PFSK-1 (cell line): Measurements from ENCODE around the gene ANKMY1.

Experiments
- FOXP2 ChIP-seq: optimal IDR thresholded peaks from 2 replicates; pipeline ENCODE3; 2011; ENCODE audit warnings: borderline replicate concordance, control low read depth, inconsistent platforms; ENCODE audit not compliant: insufficient read depth; ENCODE audit errors: extremely low read length, extremely low read depth
- POLR2AphosphoS5 ChIP-seq: IDR thresholded peaks from 2 replicates; pipeline ENCODE4 v1.6.1; 2012; ENCODE audit warnings: low read depth, mild to moderate bottlenecking, control low read depth, low read length, moderate library complexity
- SIN3A ChIP-seq: IDR thresholded peaks from 2 replicates; pipeline ENCODE4 v1.6.1; 2012; ENCODE audit warnings: mild to moderate bottlenecking, low read length, moderate library complexity, borderline replicate concordance; ENCODE audit not compliant: insufficient read depth
- TAF1 ChIP-seq: IDR thresholded peaks from 2 replicates; pipeline ENCODE4 v1.6.1; 2012; ENCODE audit warnings: low read length, control low read depth, borderline replicate concordance; ENCODE audit not compliant: insufficient read depth
- TF ChIP-seq, protein P1 (sequence below), 2 experiments: IDR thresholded peaks; 2 replicates each; pipeline versions ENCODE4 v1.6.1 to v1.8.0; 2011 to 2012; ENCODE audit warnings: low read depth in 2 of 2, low read length in 2 of 2, control low read depth in 1 of 2, inconsistent platforms in 1 of 2, mild to moderate bottlenecking in 1 of 2, moderate library complexity in 1 of 2; ENCODE audit not compliant: insufficient read depth in 1 of 2

The ANKMY1 gene

DNA sequence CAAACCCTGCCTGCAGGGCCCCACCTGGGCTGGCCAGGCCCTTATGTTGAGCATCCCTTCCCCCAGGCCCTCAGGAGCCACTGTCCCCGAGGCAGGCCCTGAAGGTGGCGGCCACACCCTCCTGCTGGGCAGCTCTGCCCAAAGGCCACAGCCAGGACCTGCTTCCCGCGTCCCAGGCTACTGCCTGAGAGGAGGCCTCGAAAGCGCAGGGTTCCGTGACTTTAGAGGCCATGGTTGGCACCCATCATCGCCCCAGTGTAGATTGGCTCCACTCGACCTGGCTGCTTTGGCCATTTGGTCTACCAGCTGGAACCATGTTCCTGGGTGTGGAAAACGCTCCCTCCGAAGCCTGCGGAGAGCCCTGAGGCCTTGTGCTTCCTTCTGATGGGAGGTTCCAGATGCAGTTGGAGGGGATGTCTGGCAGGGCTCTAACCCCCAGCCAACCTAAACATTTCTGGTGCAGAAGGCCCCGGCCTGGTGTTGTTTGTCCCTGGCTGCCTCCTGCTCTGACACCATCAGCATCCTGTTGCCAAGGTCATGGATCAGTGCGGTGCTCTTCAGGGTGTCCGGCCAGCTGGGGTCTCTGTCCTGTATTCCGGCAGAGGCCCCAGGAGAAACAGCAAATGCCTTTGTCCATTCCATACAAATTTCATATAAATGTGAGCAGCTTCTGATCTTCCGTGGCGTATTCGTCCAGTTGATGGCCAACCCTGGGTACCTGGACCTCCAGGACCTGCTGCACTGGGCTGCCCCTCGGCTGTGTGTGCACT lies 43.5 kb upstream of the ANKMY1 start:
- TF ChIP-seq, protein P1, sequence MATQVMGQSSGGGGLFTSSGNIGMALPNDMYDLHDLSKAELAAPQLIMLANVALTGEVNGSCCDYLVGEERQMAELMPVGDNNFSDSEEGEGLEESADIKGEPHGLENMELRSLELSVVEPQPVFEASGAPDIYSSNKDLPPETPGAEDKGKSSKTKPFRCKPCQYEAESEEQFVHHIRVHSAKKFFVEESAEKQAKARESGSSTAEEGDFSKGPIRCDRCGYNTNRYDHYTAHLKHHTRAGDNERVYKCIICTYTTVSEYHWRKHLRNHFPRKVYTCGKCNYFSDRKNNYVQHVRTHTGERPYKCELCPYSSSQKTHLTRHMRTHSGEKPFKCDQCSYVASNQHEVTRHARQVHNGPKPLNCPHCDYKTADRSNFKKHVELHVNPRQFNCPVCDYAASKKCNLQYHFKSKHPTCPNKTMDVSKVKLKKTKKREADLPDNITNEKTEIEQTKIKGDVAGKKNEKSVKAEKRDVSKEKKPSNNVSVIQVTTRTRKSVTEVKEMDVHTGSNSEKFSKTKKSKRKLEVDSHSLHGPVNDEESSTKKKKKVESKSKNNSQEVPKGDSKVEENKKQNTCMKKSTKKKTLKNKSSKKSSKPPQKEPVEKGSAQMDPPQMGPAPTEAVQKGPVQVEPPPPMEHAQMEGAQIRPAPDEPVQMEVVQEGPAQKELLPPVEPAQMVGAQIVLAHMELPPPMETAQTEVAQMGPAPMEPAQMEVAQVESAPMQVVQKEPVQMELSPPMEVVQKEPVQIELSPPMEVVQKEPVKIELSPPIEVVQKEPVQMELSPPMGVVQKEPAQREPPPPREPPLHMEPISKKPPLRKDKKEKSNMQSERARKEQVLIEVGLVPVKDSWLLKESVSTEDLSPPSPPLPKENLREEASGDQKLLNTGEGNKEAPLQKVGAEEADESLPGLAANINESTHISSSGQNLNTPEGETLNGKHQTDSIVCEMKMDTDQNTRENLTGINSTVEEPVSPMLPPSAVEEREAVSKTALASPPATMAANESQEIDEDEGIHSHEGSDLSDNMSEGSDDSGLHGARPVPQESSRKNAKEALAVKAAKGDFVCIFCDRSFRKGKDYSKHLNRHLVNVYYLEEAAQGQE (IDR thresholded peaks at IDR 0.05; ENCODE audit: insufficient read depth in 1 of 2, low read depth in 2 of 2, low read length in 2 of 2): no peak
- TF ChIP-seq SIN3A: no peak
- no peak for TF ChIP-seq TAF1
- no peak for TF ChIP-seq FOXP2
- no peak for TF ChIP-seq POLR2AphosphoS5

DNA sequence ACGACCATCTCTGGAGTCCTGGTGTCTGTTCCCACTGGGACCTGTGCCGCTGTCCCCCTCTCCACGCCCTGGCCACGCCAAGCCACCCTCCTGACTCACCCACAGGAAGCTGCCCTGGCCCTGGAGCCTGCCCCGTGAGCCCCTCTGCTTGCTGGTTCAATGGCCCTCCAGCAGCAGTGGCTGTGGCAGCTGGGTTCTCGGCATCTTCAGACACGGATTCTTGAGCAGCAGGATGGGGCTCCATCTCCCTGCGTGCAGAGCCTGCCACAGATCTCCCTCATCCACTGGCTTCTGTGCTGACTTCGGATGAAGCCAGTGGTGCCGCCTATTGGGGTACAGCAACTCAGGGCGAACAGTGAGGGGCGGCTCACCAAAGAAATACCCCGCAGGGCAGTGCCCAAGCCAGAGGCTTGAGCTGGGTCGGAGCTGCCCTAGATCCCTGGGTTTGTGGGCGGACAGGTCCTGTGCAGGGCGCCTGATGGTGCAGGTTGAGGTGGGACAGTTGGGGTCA lies 42.7 kb upstream of the ANKMY1 start:
- TF ChIP-seq, protein P1 (IDR thresholded peaks at IDR 0.05; ENCODE audit: insufficient read depth in 1 of 2, low read depth in 2 of 2, low read length in 2 of 2): no peak
- TF ChIP-seq SIN3A: no peak
- TF ChIP-seq POLR2AphosphoS5: no peak
- TF ChIP-seq FOXP2: no peak
- TF ChIP-seq TAF1: no peak

DNA sequence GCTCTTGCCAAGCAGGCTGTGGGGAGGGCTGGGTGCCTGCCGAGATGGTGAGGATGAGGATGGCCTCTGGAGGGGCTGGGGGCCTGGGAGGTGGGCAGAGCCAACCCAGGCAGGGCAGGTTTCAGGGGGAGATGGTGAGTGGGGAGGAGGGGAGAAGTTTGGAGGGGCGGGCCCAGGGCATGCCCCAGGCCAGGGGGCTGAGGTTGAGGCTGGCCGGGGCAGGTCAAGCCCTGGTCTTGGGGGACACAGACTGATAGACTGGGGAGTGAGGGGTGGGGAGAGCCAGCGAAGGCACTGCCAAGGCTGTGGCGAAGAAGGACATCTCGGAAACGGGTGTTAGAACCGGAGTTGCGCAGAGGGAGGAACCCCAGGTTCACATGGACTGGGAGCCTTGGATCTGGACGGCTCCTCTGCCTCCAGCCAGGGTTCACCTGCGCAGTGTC lies 41.4 kb upstream of the ANKMY1 start:
- TF ChIP-seq TAF1 (no peak), SIN3A (no peak), FOXP2 (no peak), POLR2AphosphoS5 (no peak)
- TF ChIP-seq, protein P1 (IDR thresholded peaks at IDR 0.05; ENCODE audit: insufficient read depth in 1 of 2, low read depth in 2 of 2, low read length in 2 of 2): no peak

DNA sequence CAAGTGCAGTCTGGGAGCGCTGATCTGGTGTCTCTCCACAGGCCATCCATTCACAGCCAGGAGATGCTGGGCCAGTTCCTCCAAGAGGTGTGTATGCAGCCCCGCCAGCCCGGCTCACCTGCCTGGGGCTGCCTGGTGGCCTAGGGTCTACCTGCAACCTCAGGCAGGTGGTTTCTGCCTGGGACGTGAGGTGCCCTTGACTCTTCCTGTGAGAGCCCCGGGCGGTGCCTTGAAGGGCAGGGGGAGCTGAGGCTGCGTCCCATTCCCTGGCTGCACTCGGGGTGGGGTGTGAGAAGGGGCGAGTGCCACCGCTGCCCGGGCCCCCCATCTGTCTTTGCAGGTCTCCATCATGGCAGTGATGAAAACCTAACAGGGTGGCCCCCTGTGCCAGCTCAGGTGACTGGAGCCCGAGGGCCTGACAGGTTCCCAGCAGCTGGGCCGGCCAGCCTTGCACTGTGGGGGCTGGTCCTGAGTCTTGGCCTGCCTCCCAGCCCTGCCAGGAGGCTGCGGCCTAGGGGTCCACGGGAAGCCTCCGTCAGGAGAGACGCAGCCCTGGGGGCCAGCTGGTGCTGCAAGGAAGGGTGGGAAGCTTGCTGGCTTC lies 40.6 kb upstream of the ANKMY1 start:
- TF ChIP-seq, protein P1 (IDR thresholded peaks at IDR 0.05; ENCODE audit: insufficient read depth in 1 of 2, low read depth in 2 of 2, low read length in 2 of 2): no peak
- no peak for TF ChIP-seq POLR2AphosphoS5
- TF ChIP-seq SIN3A: no peak
- TF ChIP-seq FOXP2: no peak
- no peak for TF ChIP-seq TAF1
